Hematopoietic multipotent progenitor cell treated with erythropoietin and hydrocortisone succinate and interleukin-3 and kit ligand, for 6 days (in vitro differentiated cells): ENCODE measurements around the gene MGMT.

Experiments
- DNase-seq: peaks from one replicate; pipeline ENCODE4 v3.0.0-alpha.2; 2015

Gene MGMT

DNA sequence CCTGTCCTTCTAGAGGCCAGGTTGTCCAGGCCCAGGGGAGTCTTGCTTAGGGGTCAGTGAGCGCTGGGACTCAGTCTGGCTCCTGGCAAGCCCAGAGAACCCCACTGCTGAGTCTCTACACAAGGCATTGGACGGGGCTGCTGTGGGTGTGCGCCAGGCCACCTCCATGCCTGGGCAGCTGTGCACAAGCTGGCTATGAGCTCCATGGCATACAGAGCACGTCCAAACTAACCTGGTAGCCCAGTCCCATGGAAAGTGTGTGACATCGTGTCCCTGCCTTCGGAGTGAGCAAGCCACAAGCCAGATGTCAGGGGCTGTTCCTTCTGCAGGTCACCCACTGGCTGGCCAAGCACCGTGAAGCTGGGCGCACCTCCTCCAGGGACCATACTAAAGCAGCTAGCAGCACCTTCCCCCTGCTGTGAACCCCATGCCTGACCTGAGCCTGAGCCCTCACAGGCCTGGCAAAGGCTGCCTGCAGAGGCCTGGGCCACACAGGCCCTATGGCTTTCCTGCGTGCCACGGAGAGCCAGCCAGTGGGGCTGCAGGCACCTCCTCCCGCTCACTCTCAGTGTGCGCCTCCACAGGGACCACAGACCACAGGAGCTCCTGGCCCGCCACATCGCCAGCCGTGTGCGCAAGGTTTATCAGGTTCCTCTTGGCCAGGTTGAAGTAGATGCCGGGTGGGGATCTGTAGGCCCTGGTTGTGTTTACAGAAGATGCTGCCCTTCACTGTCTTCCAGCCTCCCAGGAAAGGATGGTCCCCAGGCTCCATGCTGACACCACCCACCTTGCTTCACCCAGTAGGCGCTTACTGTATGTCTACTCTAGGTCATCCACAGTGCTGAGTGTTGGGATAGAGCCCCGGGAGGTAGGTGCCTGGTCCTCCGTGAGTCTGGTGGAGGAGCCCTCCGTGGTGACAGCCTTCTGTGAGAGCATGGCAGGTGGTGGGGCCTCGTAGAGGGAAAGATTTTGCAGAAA, 277.4 kb downstream of the MGMT start:
- DNase-seq, result no peak

DNA sequence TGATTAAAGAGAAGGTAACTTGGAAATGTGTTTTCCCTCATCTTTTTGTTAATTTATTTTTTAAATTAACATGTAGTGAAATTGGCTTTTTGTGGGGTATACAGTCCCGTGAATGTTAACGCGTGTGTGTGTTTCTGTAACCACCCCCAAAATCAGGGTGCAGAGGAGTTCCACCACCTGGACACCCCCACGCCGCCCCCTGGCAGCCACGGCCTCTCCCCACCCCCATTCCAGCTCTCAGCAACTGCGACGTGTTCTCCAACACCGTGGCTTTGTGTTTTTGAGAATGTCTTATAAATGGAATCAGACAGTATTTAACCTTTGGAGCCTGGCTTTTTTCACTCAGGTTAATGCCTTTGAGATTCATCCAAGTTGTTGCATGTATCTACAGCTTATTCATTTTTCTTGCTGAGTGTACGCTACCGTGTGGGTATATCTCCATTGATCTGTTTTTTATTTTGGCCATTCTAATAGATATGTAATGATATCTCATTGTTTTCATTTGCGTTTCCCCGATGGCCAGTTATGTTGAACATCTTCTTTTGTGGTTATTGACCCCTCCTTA, 278.2 kb downstream of the MGMT start:
- DNase-seq, result no peak

DNA sequence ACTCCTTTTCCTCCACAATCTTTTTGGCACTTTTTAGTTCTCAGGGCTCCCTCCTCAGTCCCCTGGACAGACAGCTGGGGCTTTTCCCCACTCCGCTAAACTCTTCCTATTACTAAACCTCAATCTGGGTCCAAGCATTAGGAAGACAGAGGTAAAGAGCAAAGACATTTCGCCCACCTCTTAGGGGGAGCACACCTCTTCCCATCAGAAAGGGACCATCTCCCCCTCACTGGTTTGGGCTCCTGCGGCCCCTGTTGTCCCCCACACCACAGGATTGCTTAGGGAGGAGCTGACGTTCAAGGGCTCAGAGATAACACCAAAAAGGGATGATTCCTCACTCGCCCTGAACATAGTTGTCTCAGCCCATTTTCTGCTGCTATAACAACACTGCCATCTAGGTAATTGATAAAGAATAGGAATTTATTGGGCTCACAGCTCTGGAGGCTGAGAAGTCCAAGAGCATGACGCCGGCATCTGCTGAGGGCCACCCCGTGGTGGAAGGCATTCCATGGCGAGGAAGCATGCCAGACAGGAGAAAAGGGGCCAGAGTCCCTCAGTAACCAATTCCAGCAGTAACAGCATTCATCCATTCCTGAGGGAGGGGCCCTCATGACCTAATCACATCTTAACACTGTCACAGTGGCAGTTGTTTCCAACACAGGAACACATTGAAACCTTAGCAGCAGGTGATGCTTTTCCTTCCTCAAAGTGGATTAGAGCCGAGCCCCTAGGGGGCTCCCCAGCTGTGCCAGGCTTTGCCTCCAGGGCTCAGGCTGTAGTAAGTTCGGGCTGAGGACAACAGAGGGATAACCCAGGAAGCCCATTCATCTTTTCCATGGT, 287.4 kb downstream of the MGMT start:
- no peak for DNase-seq

DNA sequence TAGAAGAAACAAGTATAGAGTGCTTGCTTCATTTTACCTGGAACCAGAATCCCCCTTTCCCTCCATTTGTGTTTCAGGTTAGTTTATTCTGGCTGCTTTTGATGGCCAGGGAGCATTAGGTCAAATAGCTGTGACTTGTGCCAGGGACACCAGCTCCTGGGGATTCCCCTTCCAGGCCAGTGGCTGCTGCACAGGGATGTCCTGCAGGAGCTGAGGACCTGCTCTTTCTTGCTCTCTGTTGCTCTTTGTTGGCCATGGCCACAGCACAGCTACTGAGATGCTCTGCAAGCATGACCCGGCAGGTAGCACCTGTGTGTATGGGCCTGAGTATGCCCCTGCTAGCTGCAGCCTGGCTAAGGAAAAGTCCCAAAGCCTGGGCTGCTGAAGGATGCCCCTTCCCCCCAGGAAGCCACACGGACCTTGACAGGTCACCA, 288.1 kb downstream of the MGMT start:
- no peak for DNase-seq

DNA sequence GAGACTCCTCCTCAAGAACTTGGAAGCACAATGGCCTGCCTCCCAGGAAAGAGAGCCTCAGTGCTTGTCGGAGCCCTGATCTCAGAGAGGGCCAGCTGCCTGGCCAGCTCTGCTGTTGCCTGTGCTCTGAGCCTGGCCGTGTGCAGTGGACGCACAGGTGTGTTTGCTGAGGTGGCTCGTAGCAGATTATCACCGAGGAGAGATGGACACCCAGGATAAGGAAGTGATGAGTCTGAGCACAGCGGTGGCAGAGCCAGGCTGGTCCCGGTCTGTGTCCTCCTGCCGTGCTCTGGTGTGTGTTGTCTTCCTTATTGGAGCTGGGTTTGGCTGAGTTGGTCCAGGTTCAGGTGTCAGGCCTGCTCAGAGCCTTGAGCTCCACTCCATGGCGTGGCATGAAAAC, 288.6 kb downstream of the MGMT start:
- DNase-seq, result no peak

DNA sequence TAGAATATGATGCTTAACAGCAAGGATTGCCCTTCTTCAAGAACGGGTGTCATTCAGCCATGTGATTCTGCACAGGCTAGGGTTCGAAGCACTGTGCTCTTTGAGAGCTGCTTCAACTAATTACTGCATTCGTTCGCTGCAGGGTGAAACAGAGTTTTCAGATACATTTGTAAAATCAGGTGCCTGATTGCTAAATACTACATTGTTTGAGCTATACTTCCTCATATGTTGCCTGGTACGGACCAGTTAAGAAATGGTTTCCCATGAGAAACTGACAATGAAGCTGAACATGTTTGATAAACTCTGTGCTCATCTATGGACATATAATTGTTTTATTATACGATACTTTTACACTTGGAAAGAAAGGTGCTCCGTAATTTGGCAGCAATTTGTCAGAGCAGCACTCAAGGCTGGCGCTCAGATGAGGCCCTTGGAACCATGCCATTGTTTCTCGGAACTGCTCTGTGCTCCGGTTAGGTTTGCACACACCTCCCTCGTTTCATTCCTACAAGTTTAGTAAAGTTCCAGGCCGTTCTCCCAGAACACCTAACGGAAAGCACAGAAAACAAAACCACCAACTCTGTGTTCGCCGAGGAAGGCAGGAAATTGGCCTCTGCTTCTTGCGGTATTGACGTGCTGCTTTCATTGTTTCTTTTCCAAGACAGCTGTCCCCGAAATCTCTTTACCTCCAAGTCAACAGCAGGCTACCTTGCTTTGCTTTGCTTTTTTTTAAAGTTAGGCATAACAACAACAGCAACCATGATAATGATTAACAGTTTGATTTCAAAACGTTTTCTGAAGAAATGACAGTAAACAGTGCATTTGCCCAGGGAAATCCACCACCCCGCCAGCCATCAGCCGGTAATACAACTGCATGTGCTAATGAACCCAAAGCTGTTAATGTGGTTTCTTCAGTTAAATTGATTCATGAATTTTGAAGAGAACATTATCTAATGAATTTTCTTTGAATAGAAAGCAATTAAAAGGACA, 290.2 kb downstream of the MGMT start:
- DNase-seq, result peak; percentile 56

DNA sequence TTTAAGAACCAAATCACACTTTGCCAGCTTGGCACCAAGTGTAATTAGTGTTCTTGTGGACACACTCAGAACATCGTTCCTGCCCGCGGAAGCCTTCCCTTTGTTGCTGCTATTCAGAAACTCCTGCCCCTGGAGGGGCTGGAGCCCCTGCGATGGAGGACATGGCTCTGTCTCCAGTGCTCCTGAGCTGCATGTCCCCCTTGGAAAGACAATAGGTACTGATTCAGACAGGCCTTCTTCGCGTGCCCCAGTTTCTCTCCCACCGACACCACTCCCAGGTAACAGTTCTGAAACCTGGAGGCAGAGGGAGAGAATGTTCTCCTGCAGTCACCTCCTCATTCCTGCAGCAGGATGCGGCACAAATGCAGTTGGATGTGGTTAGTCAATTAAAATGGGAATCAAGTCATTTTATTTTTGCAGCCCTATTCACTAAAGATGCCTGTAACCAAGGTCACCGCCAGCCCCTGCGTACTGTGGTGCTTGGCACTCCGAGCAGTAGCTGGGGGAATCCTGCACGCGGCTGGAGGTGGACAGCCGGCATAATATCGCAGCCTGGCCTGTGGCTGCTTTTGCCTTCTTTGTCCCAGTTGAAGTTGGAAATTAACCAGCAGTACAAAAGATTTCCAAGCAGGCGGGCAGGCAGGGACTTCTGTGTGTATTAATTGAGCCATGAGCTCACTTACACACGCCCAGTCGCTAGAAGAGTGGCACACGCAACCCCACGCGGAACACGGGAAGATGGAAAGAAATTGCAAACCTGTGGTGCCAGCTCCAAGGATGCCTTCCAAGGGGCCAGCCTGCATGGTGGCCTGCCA, 291.4 kb downstream of the MGMT start:
- no peak for DNase-seq

DNA sequence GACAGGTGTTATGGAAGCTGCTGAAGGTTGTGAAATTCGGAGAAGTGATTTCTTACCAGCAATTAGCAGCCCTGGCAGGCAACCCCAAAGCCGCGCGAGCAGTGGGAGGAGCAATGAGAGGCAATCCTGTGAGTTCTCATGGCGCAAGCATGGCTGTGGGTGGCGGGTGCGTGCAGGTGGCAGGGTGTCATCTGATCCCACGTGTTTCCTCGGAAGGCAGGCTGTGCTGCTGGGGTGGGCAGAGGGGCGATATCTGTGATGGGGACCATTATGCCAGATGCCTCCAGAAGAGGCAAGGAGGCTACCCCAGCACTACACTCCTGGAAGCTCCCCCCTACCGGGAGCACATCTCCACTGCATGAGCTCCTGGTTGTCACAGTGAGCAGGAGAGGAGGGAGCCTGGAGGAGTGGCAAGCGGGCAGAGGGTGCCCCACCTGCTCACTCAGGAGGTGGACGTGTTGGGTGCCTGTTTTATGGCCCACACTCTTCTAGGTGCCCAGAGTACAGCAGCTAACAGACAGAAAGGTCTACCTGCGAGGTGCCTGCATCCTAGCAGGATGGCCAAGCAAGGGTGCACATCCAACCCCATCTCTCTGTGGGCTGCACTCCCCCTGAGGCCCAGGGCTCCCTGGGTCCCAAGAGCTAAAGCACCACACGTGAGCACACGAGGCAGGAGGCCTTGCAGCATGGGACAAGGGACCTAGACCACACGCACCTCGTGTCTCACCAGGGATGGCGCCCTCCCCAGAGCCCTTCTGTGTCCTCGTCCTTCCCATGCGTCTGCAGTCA, 292.4 kb downstream of the MGMT start:
- DNase-seq, result no peak

DNA sequence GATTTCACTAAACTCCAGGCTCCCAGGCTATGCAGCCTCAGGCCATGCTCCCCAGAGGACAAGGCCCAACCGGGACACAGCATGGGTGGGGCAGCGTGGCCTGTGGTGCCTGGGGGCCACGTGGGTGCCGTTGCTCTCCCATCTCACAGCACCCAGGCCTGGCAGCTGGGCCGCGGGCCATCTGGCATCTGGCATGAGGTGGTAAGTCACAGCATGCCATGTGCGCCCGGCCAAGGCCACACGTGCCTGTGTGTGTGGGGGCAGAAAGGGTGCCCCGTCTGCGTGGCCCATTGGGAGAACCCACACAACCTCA, 292.9 kb downstream of the MGMT start:
- no peak for DNase-seq

DNA sequence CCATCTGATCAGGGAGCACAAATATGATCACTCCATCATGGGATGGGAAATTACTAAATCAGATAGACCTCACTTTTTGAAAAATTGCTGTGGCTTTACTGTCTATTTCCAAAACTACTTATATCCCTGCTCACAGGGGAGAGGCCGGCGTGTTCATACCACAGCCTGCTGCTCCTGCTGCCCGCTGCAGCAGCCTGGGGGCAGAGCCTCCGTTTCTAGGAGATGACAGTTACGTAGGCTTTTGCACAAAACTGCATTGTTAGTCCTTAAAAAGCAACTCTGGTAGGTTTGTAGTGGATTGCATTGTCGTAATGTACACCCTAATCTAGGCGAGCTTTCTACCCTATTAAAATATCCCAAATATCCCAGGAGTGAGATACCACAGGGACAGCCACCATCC, 293.4 kb downstream of the MGMT start:
- DNase-seq, result no peak

DNA sequence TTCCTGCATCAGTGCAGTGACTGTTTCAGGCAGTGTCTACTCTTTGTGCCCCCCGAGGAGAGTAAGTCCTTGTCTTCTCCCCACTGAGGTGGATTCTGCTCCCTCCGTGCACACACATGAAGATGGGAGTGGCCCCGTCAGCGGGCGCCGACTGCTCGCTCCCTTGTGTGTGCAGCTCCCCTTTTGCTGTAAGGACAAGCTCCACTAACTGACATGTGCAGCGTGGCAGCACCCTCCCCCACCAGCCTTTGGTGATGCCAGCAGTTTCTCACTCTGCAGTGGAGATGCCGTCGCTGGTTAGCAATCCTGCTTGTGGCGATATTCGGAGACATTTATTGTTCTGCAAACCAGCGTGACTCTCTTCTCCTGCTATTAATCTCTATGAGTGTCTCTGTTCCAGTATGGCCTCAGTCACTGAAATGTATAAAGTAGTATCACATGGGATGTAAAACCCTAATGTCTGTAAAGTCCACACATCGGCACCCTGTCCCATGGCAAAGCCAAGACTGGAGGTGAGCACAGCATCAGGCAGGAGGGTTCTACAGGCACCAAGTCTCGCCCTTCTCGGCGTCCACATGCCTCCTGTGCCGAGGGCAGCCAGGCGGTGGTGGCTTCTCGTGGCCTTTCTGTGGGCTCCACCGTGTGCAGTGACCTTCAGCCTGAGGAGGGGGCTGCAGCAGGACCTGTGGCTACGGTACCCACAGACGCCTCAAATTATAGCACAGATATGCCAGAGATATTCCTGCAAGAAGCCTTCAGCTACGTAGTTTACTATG, 294.3 kb downstream of the MGMT start:
- no peak for DNase-seq

DNA sequence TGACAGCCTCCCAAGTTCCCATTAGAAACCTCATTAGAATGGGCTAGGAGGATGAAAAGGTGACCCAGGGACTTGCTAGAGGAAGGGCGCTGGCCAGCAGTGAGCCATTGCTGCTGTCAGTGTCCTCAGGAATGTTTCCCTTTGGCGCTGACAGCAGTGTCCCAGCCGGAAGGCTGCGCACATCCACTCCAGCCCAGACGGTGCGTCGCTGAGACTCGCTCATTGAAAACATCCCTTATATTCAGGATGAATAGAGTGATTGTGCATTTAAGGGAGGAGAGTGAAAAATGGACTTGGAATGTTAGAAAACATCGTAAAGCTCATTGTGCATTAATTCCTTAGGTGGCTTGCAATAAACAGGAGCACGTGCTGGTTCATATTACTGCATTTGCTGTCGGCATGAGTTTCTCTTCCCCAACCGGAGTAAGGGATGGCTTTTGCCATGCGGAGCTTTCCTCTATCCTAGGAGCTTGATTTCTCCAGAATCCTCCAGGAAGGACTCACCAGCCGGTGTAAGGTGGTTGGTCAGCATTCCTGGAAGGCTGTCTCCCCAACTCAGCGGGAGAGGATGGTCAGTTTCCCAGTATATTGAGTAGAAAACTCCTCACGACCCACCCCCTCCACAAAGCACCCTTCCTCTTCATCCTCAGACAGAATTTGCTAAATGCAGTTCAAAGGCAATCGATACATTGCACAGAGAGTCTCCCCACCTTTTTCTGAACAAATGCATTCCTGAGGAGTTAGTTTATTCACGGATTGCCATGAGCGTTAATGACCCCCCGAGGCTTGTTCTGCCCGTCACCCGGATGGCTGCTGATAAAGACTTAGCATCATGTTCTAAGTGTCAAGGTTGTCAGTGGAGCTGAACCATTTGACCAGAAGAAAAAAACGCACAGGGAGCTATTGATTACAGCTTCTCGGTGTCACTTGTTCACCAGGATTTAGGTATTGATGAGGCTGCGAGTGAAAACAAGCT, 295.2 kb downstream of the MGMT start:
- no peak for DNase-seq

DNA sequence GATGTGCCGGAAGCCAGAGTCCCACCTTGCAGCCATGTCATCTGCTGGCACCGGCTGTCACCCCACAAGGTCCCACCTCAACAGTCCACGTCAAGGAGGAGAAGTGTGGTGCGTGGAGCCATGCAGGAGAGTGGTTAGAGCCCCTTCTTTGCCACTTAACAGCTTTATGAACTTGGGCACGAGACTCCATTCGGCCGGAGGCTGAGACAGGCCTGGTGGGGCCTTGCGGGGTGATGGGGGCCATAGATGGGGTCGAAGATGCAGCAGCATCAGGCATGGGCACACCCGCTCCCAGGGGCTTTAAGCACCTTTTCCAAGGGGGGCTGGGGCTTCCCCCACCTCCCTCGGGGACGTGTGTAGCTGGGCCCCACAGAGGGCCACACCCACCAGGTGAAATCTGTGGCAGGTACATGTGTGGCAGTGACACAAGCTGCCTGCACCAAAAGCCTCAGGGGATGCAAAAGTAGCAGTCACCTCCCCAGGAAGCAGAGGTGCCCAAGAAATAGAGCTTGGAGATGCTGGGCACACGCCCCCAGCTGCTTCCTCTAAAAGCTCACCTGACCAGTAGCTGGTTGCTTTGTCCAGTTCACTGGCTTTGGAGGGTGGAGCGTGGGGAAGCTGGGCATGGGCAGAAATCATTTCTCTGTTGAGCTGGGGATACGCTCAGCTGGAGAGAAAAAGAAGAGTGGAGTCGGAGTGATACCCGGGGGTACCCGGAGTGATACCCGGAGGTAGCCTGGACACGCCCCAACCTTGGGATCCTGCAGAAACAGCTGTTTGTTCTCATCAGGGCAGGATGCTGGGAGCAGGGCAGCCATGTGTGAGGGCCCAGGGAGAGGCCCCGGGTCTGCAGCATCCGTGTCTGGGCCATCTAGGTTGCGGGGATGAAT, 297.2 kb downstream of the MGMT start:
- DNase-seq, result no peak

DNA sequence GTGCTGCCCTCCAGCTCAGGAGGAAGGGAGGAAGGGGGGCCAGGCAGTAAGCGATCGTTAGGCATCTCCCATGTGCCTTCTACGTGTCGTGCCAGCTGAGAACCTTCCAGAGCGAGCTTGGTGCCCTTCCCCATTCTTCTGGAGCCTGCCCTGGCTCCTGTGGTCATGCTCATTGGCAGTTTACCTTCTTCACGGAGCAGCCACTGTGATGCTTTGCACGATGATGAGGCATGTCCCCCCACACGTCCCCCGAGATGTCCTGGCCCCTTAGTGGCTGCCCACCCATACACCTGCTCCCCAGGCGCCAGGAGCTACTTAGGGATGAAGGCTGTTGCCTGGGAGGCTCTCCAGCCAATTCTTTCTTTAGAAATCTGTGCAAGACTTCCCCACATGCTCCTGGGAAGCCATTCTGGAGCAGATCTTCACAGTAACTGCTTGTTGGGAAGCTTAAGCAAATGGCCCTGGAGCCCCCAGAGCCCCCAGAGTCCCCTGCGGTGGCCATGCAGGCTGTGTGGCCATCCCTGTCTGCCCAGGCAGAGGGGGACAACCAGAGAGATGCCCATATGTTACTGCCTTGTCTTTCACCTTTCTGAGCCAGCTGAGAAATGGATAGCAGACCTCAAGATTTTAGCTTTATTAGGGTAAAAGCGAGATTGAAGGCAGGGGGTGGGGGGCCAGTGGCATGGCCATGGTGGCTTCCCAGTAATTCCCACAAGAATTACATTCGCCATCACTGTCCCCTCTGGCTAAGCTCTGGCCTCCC, 298.0 kb downstream of the MGMT start:
- DNase-seq, result no peak

DNA sequence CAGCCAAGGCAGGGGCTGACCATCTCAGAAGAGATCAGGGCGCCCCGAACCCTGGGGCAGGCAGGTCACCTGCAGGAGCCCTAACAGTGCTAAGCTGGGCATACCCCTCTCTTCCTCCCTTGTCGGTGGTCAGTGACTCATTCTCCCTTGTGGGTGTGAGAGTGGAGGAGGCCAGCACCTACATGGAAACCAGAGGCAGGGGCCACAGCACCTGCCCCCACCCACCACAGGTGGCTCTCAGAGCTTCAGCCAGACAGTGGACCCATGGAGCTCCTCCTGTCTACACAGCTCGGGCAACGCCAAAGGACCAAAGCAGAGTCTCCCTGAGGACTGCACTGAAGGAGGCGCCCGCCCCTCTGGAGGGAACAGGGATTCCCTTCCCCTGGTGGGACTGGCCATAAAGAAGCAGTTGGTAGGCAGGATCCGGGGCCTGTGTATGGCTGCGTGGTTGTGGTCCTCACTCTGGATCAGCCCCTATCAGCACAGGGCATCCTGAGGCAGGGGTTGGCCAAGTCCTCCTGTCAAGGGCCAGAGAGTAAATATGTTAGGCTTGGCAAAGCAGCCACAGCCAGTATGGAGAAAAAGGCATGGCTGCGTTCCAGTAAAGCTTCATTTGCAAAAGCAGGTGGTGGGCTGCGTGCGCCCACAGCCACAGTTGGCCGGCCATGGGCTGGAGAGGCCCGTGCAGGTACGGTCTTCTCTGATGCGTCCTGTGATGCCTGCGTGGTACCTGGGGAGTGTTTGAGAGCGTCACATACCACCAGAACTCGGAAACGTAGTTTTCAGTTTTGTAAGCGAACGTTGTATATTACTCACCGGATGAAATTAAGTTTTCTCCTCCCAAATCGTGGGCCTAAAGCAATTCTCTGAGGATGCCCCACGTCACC, 298.9 kb downstream of the MGMT start:
- DNase-seq, result no peak
